H9 (cell line): ENCODE results near the gene DIAPH2. TPM values are rescaled to one million over a fixed set of nuclear protein-coding genes. Genes with fewer than 3 reads are reported as not detected.

Experiments used
- DNase-seq: peaks from one replicate; pipeline ENCODE4 v3.0.0-alpha.2; 2017
- H2AFZ ChIP-seq: one replicate; pipeline ENCODE4 v1.6.1; 2013; ENCODE audit warnings: mild to moderate bottlenecking, low read length, control low read depth, moderate library complexity
- H2AK5ac ChIP-seq: 2 replicates; pipeline ENCODE4 v1.6.1; 2013; ENCODE audit warnings: low read length, control low read depth, mixed read lengths; ENCODE audit not compliant: insufficient read length
- H2BK120ac ChIP-seq: one replicate; pipeline ENCODE4 v1.6.1; 2013; ENCODE audit warnings: low read depth, mild to moderate bottlenecking, low read length, control low read depth, inconsistent platforms; ENCODE audit not compliant: poor library complexity, severe bottlenecking
- H2BK12ac ChIP-seq: 2 replicates; pipeline ENCODE4 v1.6.1; 2013; ENCODE audit warnings: low read length, control low read depth, mixed read lengths, low read depth; ENCODE audit not compliant: insufficient read length
- H2BK15ac ChIP-seq: 2 replicates; pipeline ENCODE4 v1.6.1; 2013; ENCODE audit warnings: low read depth, low read length, control low read depth
- H2BK20ac ChIP-seq: one replicate; pipeline ENCODE4 v1.6.1; 2013; ENCODE audit warnings: low read depth, mild to moderate bottlenecking, low read length, control low read depth, inconsistent platforms; ENCODE audit not compliant: poor library complexity, severe bottlenecking
- H2BK5ac ChIP-seq: 2 replicates; pipeline ENCODE4 v1.6.1; 2013; ENCODE audit warnings: low read length, control low read depth, mixed read lengths; ENCODE audit not compliant: insufficient read length
- H3K14ac ChIP-seq: 2 replicates; pipeline ENCODE4 v1.6.1; 2013; ENCODE audit warnings: low read length, control low read depth; ENCODE audit not compliant: insufficient read depth
- H3K18ac ChIP-seq: 2 replicates; pipeline ENCODE4 v1.6.1; 2013; ENCODE audit warnings: low read depth, mild to moderate bottlenecking, mixed read lengths, low read length, control low read depth; ENCODE audit not compliant: insufficient read length
- H3K23ac ChIP-seq: 2 replicates; pipeline ENCODE4 v1.6.1; 2013; ENCODE audit warnings: low read length, control low read depth, mixed read lengths, low read depth; ENCODE audit not compliant: insufficient read length
- H3K23me2 ChIP-seq: 2 replicates; pipeline ENCODE4 v1.6.1; 2013; ENCODE audit warnings: low read depth, mild to moderate bottlenecking, mixed read lengths, low read length, control low read depth; ENCODE audit not compliant: insufficient read length, poor library complexity, severe bottlenecking
- H3K27ac ChIP-seq: 2 replicates; pipeline ENCODE4 v1.5.1; 2013; ENCODE audit warnings: low read length, control low read depth, mixed read lengths, low read depth; ENCODE audit not compliant: insufficient read length
- H3K27me3 ChIP-seq: 2 replicates; pipeline ENCODE4 v1.6.1; 2013; ENCODE audit warnings: low read length, control low read depth, inconsistent platforms; ENCODE audit not compliant: insufficient read depth
- H3K4ac ChIP-seq: 2 replicates; pipeline ENCODE4 v1.6.1; 2013; ENCODE audit warnings: low read depth, mild to moderate bottlenecking, control low read depth, inconsistent platforms, low read length, moderate library complexity
- H3K4me1 ChIP-seq: 2 replicates; pipeline ENCODE4 v1.6.1; 2013; ENCODE audit warnings: low read length, control low read depth, inconsistent platforms; ENCODE audit not compliant: insufficient read depth
- H3K4me2 ChIP-seq: 2 replicates; pipeline ENCODE4 v1.6.1; 2013; ENCODE audit warnings: low read length, control low read depth, mixed read lengths; ENCODE audit not compliant: insufficient read length, insufficient read depth
- H3K56ac ChIP-seq: 2 replicates; pipeline ENCODE4 v1.6.1; 2013; ENCODE audit warnings: low read depth, mild to moderate bottlenecking, mixed read lengths, low read length, control low read depth; ENCODE audit not compliant: insufficient read length
- H3K79me1 ChIP-seq: 2 replicates; pipeline ENCODE4 v1.6.1; 2013; ENCODE audit warnings: low read depth, mild to moderate bottlenecking, moderate library complexity, low read length, control low read depth, inconsistent platforms; ENCODE audit not compliant: insufficient read depth, poor library complexity, severe bottlenecking
- H3K79me2 ChIP-seq: 2 replicates; pipeline ENCODE4 v1.6.1; 2013; ENCODE audit warnings: low read length, control low read depth, inconsistent platforms; ENCODE audit not compliant: insufficient read depth
- H3K9ac ChIP-seq: 2 replicates; pipeline ENCODE4 v1.6.1; 2013; ENCODE audit warnings: low read length, control low read depth, mixed read lengths; ENCODE audit not compliant: insufficient read length; ENCODE audit errors: extremely low read depth
- H3K9me3 ChIP-seq: one replicate; pipeline ENCODE4 v1.6.1; 2013; ENCODE audit warnings: low read depth, low read length, inconsistent platforms; ENCODE audit not compliant: control insufficient read depth
- H3T11ph ChIP-seq: one replicate; pipeline ENCODE4 v1.6.1; 2013; ENCODE audit warnings: mild to moderate bottlenecking, low read length, control low read depth, inconsistent platforms
- H4K20me1 ChIP-seq: one replicate; pipeline ENCODE4 v1.6.1; 2013; ENCODE audit not compliant: control insufficient read depth, insufficient read length, insufficient read depth
- H4K5ac ChIP-seq: 2 replicates; pipeline ENCODE4 v1.6.1; 2013; ENCODE audit warnings: low read depth, mild to moderate bottlenecking, mixed read lengths, low read length, control low read depth; ENCODE audit not compliant: insufficient read length
- H4K8ac ChIP-seq: replicated peaks from 2 replicates; pipeline ENCODE4 v1.6.1; 2013; ENCODE audit warnings: low read length, control low read depth, mixed read lengths, low read depth; ENCODE audit not compliant: insufficient read length
- H4K91ac ChIP-seq: 2 replicates; pipeline ENCODE4 v1.6.1; 2013; ENCODE audit warnings: low read depth, mild to moderate bottlenecking, moderate library complexity, mixed read lengths, low read length, control low read depth; ENCODE audit not compliant: insufficient read length
- H3K27ac Mint-ChIP-seq, 3 experiments: 2 replicates in 2 of 3; 3 replicates in 1 of 3; pipeline ENCODE4 v1.8.0; 2020 to 2021; ENCODE audit warnings: mixed read lengths in 3 of 3, mild to moderate bottlenecking in 1 of 3, moderate library complexity in 1 of 3
- H3K27me3 Mint-ChIP-seq: 2 replicates; pipeline ENCODE4 v1.8.0; 2021; ENCODE audit warnings: low read depth, mild to moderate bottlenecking, moderate library complexity, mixed read lengths
- H3K36me3 Mint-ChIP-seq, 3 experiments: 2 replicates in 2 of 3; 3 replicates in 1 of 3; pipeline ENCODE4 v1.8.0; 2020 to 2021; ENCODE audit warnings: low read depth in 3 of 3, mixed read lengths in 3 of 3; ENCODE audit not compliant: insufficient read depth in 1 of 3
- H3K4me1 Mint-ChIP-seq, 2 experiments: 2 replicates each; pipeline ENCODE4 v1.8.0; 2020; ENCODE audit warnings: mixed read lengths in 2 of 2
- H3K4me3 Mint-ChIP-seq, 2 experiments: 2 replicates in 1 of 2; 3 replicates in 1 of 2; pipeline ENCODE4 v1.8.0; 2020 to 2021; ENCODE audit warnings: mild to moderate bottlenecking in 2 of 2, mixed read lengths in 2 of 2, moderate library complexity in 1 of 2
- H3K9me3 Mint-ChIP-seq, 2 experiments: 2 replicates in 1 of 2; 3 replicates in 1 of 2; pipeline ENCODE4 v1.8.0; 2020; ENCODE audit warnings: mild to moderate bottlenecking in 2 of 2, mixed read lengths in 2 of 2, moderate library complexity in 1 of 2
- WGBS: extraction: QIAGEN DNeasy Blood & Tissue Kit; methylation state at CpG from one replicate; pipeline ENCODE4 v1.1.7; 2013; ENCODE audit warnings: missing lambda C conversion rate, low lambda C conversion rate, mixed read lengths; ENCODE audit not compliant: insufficient read length; ENCODE audit errors: extremely low coverage; 5-methylcytosine and 5-hydroxymethylcytosine counted together
- total RNA-seq: library from RNA; stranded (reverse); gene quantifications from 2 replicates; pipeline ENCODE4 v1.2.1, GENCODE V29; 2021
- TF ChIP-seq, protein P1 (sequence below): fragments of 200-600 bp; sonication (generic); conservative IDR thresholded peaks from 3 replicates; pipeline ENCODE4 v1.8.0; 2021; ENCODE audit warnings: antibody characterized with exemption, mild to moderate bottlenecking

Gene DIAPH2
- total RNA-seq, 1 experiment from 2014 or later: 45.4 TPM

DNA sequence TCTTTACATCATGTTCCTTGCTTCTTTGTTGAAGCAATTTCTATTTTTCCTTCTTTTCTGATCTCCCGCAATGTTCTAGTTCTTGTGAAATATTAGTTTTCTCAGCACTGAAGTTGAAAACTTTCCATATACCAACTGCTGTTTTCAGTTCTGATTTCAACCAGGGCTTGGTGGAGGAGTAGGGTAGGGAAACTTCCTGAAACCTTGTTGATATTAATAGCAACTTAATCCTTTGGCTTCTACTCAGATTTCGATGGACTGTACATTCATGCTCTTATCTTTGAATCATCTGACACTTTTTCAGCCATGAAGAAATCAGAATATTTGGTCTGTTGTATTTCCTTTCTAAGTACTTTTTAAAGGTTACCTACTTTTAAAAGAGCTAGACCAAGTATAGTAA is 514.9 kb downstream of the DIAPH2 start:
- Histone ChIP-seq H3K9ac (no peak overlapping the region), H3K23ac (no peak overlapping the region), H4K91ac (no peak overlapping the region), H3K23me2 (no peaks in the 10 kb centered on the region), H3K56ac (no peak overlapping the region), H2AK5ac (no peak overlapping the region), H2BK12ac (no peak overlapping the region), H3K79me2 (no peaks in the 10 kb centered on the region), H4K8ac (no peak overlapping the region), H4K20me1 (no peaks in the 10 kb centered on the region), H2BK20ac (no peak overlapping the region), H4K5ac (no peak overlapping the region), H3K27ac (no peak overlapping the region), H2AFZ (no peak overlapping the region), H2BK5ac (no peak overlapping the region), H3K27me3 (no peaks in the 10 kb centered on the region), H3T11ph (no peak overlapping the region), H3K79me1 (no peaks in the 10 kb centered on the region), H3K4me1 (peaks cover 2% of the 10 kb centered on the region; the same call in 1 of the 2 replicates), H3K4ac (no peak overlapping the region), H2BK120ac (no peak overlapping the region), H2BK15ac (no peak overlapping the region), H3K18ac (no peak overlapping the region), H3K14ac (no peak overlapping the region), H3K9me3 (no peaks in the 10 kb centered on the region), H3K4me2 (no peak overlapping the region)
- no CpG with 5 or more reads among the region's 2 CpGs for WGBS
- Mint-ChIP-seq H3K4me1 (peaks cover 18 to 19% of the 10 kb centered on the region in 2 experiments), H3K36me3 (peaks cover 0 to 12% (median 8%) of the 10 kb centered on the region in 3 experiments; a peak in 4 of 7 replicates), H3K9me3 (peaks cover 3 to 10% of the 10 kb centered on the region in 2 experiments; a peak in 4 of 5 replicates), H3K27me3 (no peaks in the 10 kb centered on the region), H3K27ac (peak overlapping the region in 2 of 3 experiments; percentile 79 to 89; a peak in 2 of 7 replicates), H3K4me3 (no peak overlapping the region)
- TF ChIP-seq, protein P1, sequence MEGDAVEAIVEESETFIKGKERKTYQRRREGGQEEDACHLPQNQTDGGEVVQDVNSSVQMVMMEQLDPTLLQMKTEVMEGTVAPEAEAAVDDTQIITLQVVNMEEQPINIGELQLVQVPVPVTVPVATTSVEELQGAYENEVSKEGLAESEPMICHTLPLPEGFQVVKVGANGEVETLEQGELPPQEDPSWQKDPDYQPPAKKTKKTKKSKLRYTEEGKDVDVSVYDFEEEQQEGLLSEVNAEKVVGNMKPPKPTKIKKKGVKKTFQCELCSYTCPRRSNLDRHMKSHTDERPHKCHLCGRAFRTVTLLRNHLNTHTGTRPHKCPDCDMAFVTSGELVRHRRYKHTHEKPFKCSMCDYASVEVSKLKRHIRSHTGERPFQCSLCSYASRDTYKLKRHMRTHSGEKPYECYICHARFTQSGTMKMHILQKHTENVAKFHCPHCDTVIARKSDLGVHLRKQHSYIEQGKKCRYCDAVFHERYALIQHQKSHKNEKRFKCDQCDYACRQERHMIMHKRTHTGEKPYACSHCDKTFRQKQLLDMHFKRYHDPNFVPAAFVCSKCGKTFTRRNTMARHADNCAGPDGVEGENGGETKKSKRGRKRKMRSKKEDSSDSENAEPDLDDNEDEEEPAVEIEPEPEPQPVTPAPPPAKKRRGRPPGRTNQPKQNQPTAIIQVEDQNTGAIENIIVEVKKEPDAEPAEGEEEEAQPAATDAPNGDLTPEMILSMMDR: no peak
- no peak for DNase-seq
